IMR-90 (cell line): ENCODE data around the gene GNB2. TPM values are rescaled to one million over a fixed set of nuclear protein-coding genes. Genes with fewer than 3 reads are reported as not detected.

ENCODE experiments used
- ATAC-seq: fragments of 200-7000 bp; cut with Tn5 transposase; 2 replicates; pipeline ENCODE4 v1.9.1; 2020; ENCODE audit warnings: low read depth, mild to moderate bottlenecking, moderate library complexity
- BruUV-seq: library from RNA; stranded (reverse); fragments of 400-500 nt; replicated peaks from 2 replicates; lab custom pipeline; 2021; lab: Mats Ljungman, UMichigan
- CTCF ChIA-PET: fragments of 300-600 bp; formaldehyde crosslinking; extraction: SDS; loops from one replicate; lab custom pipeline; 2021; ENCODE audit warnings: antibody characterized with exemption; lab: Yijun Ruan, JAX
- POLR2A ChIA-PET: fragments of 300-600 bp; sonication (Branson Sonifier 250); formaldehyde crosslinking; loops from one replicate; lab custom pipeline; 2022; ENCODE audit warnings: antibody characterized with exemption; ENCODE audit not compliant: unreplicated experiment; lab: Charles Lee
- DNase-seq: peaks from one replicate; pipeline ENCODE4 v3.0.0; 2013
- H2AFZ ChIP-seq: replicated peaks from 2 replicates; pipeline ENCODE3; 2013; ENCODE audit warnings: low read length, mild to moderate bottlenecking; ENCODE audit not compliant: poor library complexity
- H2AK5ac ChIP-seq: 2 replicates; pipeline ENCODE4 v1.6.1; 2013; ENCODE audit warnings: low read depth, low read length, inconsistent platforms
- H2AK9ac ChIP-seq: replicated peaks from 2 replicates; pipeline ENCODE3; 2013; ENCODE audit warnings: mild to moderate bottlenecking, low read depth, low read length, moderate library complexity; ENCODE audit not compliant: poor library complexity
- H2BK120ac ChIP-seq: 2 replicates; pipeline ENCODE4 v1.6.1; 2013; ENCODE audit warnings: low read depth, low read length, inconsistent platforms
- H2BK15ac ChIP-seq: 3 replicates; pipeline ENCODE4 v1.6.1; 2013; ENCODE audit warnings: low read depth, low read length, inconsistent platforms
- H2BK20ac ChIP-seq: 2 replicates; pipeline ENCODE4 v1.6.1; 2013; ENCODE audit warnings: low read depth, mild to moderate bottlenecking, inconsistent platforms, low read length, moderate library complexity
- H2BK5ac ChIP-seq: 2 replicates; pipeline ENCODE4 v1.6.1; 2013; ENCODE audit warnings: mild to moderate bottlenecking, low read depth, low read length, inconsistent platforms; ENCODE audit not compliant: poor library complexity, severe bottlenecking
- H3K14ac ChIP-seq: replicated peaks from 2 replicates; pipeline ENCODE4 v1.6.1; 2013; ENCODE audit warnings: low read depth, low read length, inconsistent platforms
- H3K18ac ChIP-seq: 2 replicates; pipeline ENCODE4 v1.6.1; 2013; ENCODE audit warnings: low read depth, low read length, control low read depth
- H3K23ac ChIP-seq: 2 replicates; pipeline ENCODE4 v1.6.1; 2013; ENCODE audit warnings: low read depth, low read length, inconsistent platforms
- H3K27ac ChIP-seq: 2 replicates; pipeline ENCODE4 v1.5.1; 2013; ENCODE audit warnings: mild to moderate bottlenecking, control low read depth, low read length; ENCODE audit not compliant: insufficient read depth
- H3K27me3 ChIP-seq: 2 replicates; pipeline ENCODE4 v1.6.1; 2013; ENCODE audit warnings: low read length; ENCODE audit not compliant: control insufficient read depth, insufficient read depth
- H3K36me3 ChIP-seq: 2 replicates; pipeline ENCODE4 v1.6.1; 2013; ENCODE audit warnings: low read length, mixed read lengths; ENCODE audit not compliant: control insufficient read depth, insufficient read depth
- H3K4ac ChIP-seq: 2 replicates; pipeline ENCODE4 v1.6.1; 2013; ENCODE audit warnings: low read depth, low read length, inconsistent platforms
- H3K4me1 ChIP-seq: 2 replicates; pipeline ENCODE4 v1.6.1; 2013; ENCODE audit warnings: low read length, mixed read lengths; ENCODE audit not compliant: control insufficient read depth, insufficient read depth
- H3K4me2 ChIP-seq: 2 replicates; pipeline ENCODE4 v1.6.1; 2013; ENCODE audit warnings: low read depth, mild to moderate bottlenecking, control low read depth, low read length, moderate library complexity
- H3K4me3 ChIP-seq: 2 replicates; pipeline ENCODE4 v1.5.1; 2013; ENCODE audit warnings: low read depth, mild to moderate bottlenecking, control low read depth, low read length, moderate library complexity; ENCODE audit not compliant: insufficient read depth
- H3K56ac ChIP-seq: 2 replicates; pipeline ENCODE4 v1.6.1; 2013; ENCODE audit warnings: low read length, inconsistent platforms; ENCODE audit not compliant: insufficient read depth; ENCODE audit errors: extremely low read depth
- H3K79me1 ChIP-seq, 2 experiments: 2 replicates each; pipeline ENCODE4 v1.6.1; 2013; ENCODE audit warnings: low read length in 2 of 2, inconsistent platforms in 1 of 2, low read depth in 1 of 2
- H3K9ac ChIP-seq: 2 replicates; pipeline ENCODE4 v1.6.1; 2013; ENCODE audit warnings: low read depth, low read length, control low read depth
- H3K9me1 ChIP-seq: 2 replicates; pipeline ENCODE4 v1.6.1; 2013; ENCODE audit warnings: low read length, inconsistent platforms; ENCODE audit not compliant: insufficient read depth
- H3K9me3 ChIP-seq: 2 replicates; pipeline ENCODE4 v1.6.1; 2013; ENCODE audit warnings: low read length; ENCODE audit not compliant: control insufficient read depth, insufficient read depth
- H4K20me1 ChIP-seq: 2 replicates; pipeline ENCODE4 v1.6.1; 2013; ENCODE audit warnings: low read length, inconsistent platforms; ENCODE audit not compliant: insufficient read depth
- H4K5ac ChIP-seq: 2 replicates; pipeline ENCODE4 v1.6.1; 2013; ENCODE audit warnings: mild to moderate bottlenecking, low read depth, low read length, control low read depth
- H4K8ac ChIP-seq, 2 experiments: 2 replicates each; pipeline ENCODE4 v1.6.1; 2013; ENCODE audit warnings: low read depth in 2 of 2, low read length in 2 of 2, control low read depth in 1 of 2, inconsistent platforms in 1 of 2
- H4K91ac ChIP-seq: 2 replicates; pipeline ENCODE4 v1.6.1; 2013; ENCODE audit warnings: low read depth, low read length, inconsistent platforms; ENCODE audit not compliant: insufficient read depth
- BHLHE40 ChIP-seq: fragments of 150-350 bp; IDR thresholded peaks from 2 replicates; pipeline ENCODE4 v1.6.1; 2016; ENCODE audit warnings: mild to moderate bottlenecking, low read depth, low read length
- CEBPB ChIP-seq: IDR thresholded peaks from 2 replicates; pipeline ENCODE4 v1.6.1; 2012; ENCODE audit warnings: low read depth, low read length, improper control_type of control experiment
- CHD1 ChIP-seq: IDR thresholded peaks from 2 replicates; pipeline ENCODE4 v1.6.1; 2012; ENCODE audit warnings: low read depth, low read length, improper control_type of control experiment
- CTCF ChIP-seq: conservative IDR thresholded peaks from 2 replicates; pipeline ENCODE4 v1.5.1; 2012; ENCODE audit warnings: mild to moderate bottlenecking, low read depth, low read length, improper control_type of control experiment
- FOS ChIP-seq: fragments of 150-350 bp; IDR thresholded peaks from 2 replicates; pipeline ENCODE4 v1.6.1; 2016; ENCODE audit warnings: low read depth, low read length
- MAFK ChIP-seq: IDR thresholded peaks from 2 replicates; pipeline ENCODE4 v1.6.1; 2012; ENCODE audit warnings: low read depth, low read length, improper control_type of control experiment
- MAZ ChIP-seq: IDR thresholded peaks from 2 replicates; pipeline ENCODE4 v1.6.1; 2012; ENCODE audit warnings: low read depth, mild to moderate bottlenecking, low read length, improper control_type of control experiment, moderate library complexity, borderline replicate concordance
- MXI1 ChIP-seq: IDR thresholded peaks from 2 replicates; pipeline ENCODE4 v1.6.1; 2012; ENCODE audit warnings: low read depth, mild to moderate bottlenecking, low read length, moderate library complexity, borderline replicate concordance
- NFE2L2 ChIP-seq: fragments of 150-350 bp; IDR thresholded peaks from 2 replicates; pipeline ENCODE4 v1.6.1; 2016; ENCODE audit warnings: low read depth, mild to moderate bottlenecking, low read length
- RAD21 ChIP-seq: IDR thresholded peaks from 2 replicates; pipeline ENCODE4 v1.6.1; 2012; ENCODE audit warnings: low read length, improper control_type of control experiment
- RCOR1 ChIP-seq: IDR thresholded peaks from 2 replicates; pipeline ENCODE4 v1.6.1; 2012; ENCODE audit warnings: mild to moderate bottlenecking, low read length, improper control_type of control experiment; ENCODE audit not compliant: insufficient replicate concordance
- RFX5 ChIP-seq: IDR thresholded peaks from 2 replicates; pipeline ENCODE4 v1.8.0; 2012; ENCODE audit warnings: low read depth, mild to moderate bottlenecking, low read length, moderate library complexity
- SMC3 ChIP-seq: fragments of 150-350 bp; IDR thresholded peaks from 2 replicates; pipeline ENCODE4 v1.6.1; 2016; ENCODE audit warnings: low read depth, mild to moderate bottlenecking, antibody characterized with exemption, low read length, moderate library complexity
- USF2 ChIP-seq: fragments of 150-350 bp; IDR thresholded peaks from 2 replicates; pipeline ENCODE4 v1.6.1; 2017; ENCODE audit warnings: mild to moderate bottlenecking, antibody characterized with exemption, low read length, low read depth
- WGBS, 2 experiments: methylation state at CpG; one replicate each; pipeline versions ENCODE4 v1.1.5 to v1.1.7; 2013; ENCODE audit warnings: missing lambda C conversion rate in 2 of 2; ENCODE audit not compliant: insufficient read length in 1 of 2; ENCODE audit errors: extremely low coverage in 2 of 2; 5-methylcytosine and 5-hydroxymethylcytosine counted together
- dilution Hi-C: fragments of 300-500 bp; cut with HindIII; formaldehyde crosslinking; loops from one replicate; pipeline ENCODE4 v1.14.3; 2018; ENCODE audit warnings: low sequenced_read_pairs; ENCODE audit not compliant: unreplicated experiment
- in situ Hi-C: fragments of 300-500 bp; cut with MboI; formaldehyde crosslinking; loops from 3 replicates; pipeline ENCODE4 v1.14.3; 2019; ENCODE audit warnings: low sequenced_read_pairs, inconsistent platforms, mixed read lengths
- intact Hi-C: fragments of 100-400 bp; cut with micrococcal nuclease; formaldehyde crosslinking; loops from 2 replicates; pipeline ENCODE4 v1.10.0; 2022
- polyA plus RNA-seq, 3 experiments: library from polyadenylated mRNA; depleted of rRNA; stranded (reverse); fragments of >200 nt; gene quantifications; 2 replicates each; pipeline ENCODE4 v1.2.3, GENCODE V29; 2012; ENCODE audit warnings: low replicate concordance in 1 of 3
- total RNA-seq: library from RNA; depleted of rRNA; stranded (reverse); fragments of >200 nt; gene quantifications from 2 replicates; pipeline ENCODE4 v1.2.3, GENCODE V29; 2012
- TF ChIP-seq, protein P1 (sequence below): fragments of 150-350 bp; IDR thresholded peaks from 2 replicates; pipeline ENCODE4 v1.6.1; 2016; ENCODE audit warnings: low read depth, mild to moderate bottlenecking, low read length, moderate library complexity, borderline replicate concordance

Gene GNB2
- total and polyA plus RNA-seq, 2 of the 4 experiments (the other 2 are of a cell fraction): 62.0 to 279 TPM

DNA sequence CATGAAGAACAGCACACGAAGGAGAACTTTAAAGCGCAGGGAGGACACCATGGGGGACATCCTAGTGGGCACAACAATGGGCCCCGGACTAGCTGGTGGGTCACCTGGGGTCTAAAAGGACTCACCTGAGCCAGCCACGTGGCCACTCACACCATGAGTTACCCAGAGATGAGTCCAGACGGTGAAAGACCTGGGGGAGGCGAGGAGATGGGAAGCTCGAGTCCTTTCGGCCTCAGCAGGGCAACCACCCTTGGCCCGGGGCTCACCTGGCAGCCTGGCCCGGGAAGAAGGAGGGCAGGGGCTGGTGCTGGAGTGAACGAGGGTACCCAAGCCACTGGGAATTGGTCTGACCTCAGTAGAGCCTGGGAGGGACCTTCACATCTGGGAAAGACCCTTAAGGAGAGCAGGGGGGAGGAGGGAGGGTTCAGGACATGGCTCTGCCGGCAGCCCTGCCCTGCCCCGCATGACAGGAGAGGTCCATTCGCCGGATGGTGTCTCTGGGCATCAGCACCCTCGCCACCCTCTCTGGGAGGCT lies 14.9 kb downstream of the GNB2 start:
- no peak for ATAC-seq
- WGBS, 2 experiments: no CpG with 5 or more reads among the region's 16 CpGs
- peaks cover 61% of the 10 kb centered on the region for H4K20me1 ChIP-seq
- H4K91ac ChIP-seq: no peak overlapping the region
- H2BK20ac ChIP-seq: no peak overlapping the region
- H3K14ac ChIP-seq: no peak overlapping the region
- no peaks in the 10 kb centered on the region for H3K9me1 ChIP-seq
- peaks cover 54% of the 10 kb centered on the region for H3K36me3 ChIP-seq
- no peak overlapping the region for H2AK9ac ChIP-seq
- H4K8ac ChIP-seq: no peak overlapping the region
- no peaks in the 10 kb centered on the region for H3K9me3 ChIP-seq
- no peak for DNase-seq
- ChIA-PET CTCF (no interaction called here), POLR2A (no interaction called here)
- H3K4me2 ChIP-seq: no peak overlapping the region
- H2BK120ac ChIP-seq: no peak overlapping the region
- no peak overlapping the region for H4K5ac ChIP-seq
- H2AFZ ChIP-seq: no peak overlapping the region
- H2BK5ac ChIP-seq: no peak overlapping the region
- no peaks in the 10 kb centered on the region for H3K27me3 ChIP-seq
- in situ Hi-C loops: no loop called here
- H3K4ac ChIP-seq: no peak overlapping the region
- H2AK5ac ChIP-seq: 0 out of 2 replicates have a peak overlapping the region, but pooled peaks have one; percentile 9
- H3K18ac ChIP-seq: no peak overlapping the region
- peaks cover 28 to 54% of the 10 kb centered on the region in 2 experiments for H3K79me1 ChIP-seq
- H3K56ac ChIP-seq: no peak overlapping the region
- intact Hi-C loops: no loop called here
- H3K9ac ChIP-seq: no peak overlapping the region
- BruUV-seq: no TSS peak
- no peak overlapping the region for H3K27ac ChIP-seq
- H3K23ac ChIP-seq: no peak overlapping the region
- no peak overlapping the region for H3K4me3 ChIP-seq
- H2BK15ac ChIP-seq: no peak overlapping the region
- dilution Hi-C loops: no loop called here
- TF ChIP-seq CTCF (no peak), RFX5 (no peak), BHLHE40 (no peak), MAFK (no peak), CHD1 (no peak), FOS (no peak), CEBPB (no peak), USF2 (no peak), MAZ (no peak), MXI1 (no peak), RCOR1 (no peak), NFE2L2 (no peak), SMC3 (no peak), RAD21 (no peak)
- TF ChIP-seq, protein P1, sequence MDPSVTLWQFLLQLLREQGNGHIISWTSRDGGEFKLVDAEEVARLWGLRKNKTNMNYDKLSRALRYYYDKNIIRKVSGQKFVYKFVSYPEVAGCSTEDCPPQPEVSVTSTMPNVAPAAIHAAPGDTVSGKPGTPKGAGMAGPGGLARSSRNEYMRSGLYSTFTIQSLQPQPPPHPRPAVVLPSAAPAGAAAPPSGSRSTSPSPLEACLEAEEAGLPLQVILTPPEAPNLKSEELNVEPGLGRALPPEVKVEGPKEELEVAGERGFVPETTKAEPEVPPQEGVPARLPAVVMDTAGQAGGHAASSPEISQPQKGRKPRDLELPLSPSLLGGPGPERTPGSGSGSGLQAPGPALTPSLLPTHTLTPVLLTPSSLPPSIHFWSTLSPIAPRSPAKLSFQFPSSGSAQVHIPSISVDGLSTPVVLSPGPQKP: no peak
- peaks cover 19% of the 10 kb centered on the region for H3K4me1 ChIP-seq
